ENCODE results near the gene C9orf43.

C9orf43 gene

DNA sequence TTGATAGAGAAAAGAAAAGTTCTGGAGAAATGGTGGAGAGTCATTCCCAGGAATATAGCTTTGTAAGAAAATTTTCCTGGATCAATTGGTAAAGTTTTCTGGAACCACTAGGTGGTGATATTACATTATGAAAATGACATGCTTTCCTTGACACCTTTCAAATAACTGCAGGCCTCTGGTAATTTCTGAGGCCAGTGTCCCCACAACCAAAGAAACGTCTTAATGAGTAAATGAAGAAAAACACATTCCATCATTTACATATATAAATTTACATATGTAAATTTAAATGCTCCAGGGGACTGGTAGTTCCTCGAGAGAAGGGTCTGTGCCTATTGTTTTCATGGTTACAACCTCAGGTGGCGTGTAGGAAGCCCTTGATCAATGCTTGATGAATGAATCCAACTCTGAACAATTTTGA lies 35.8 kb downstream of the C9orf43 start:
- Histone ChIP-seq H3K27ac (peak overlapping the region; percentile 14 to 16), H3K4me3 (no peak overlapping the region)
- TF ChIP-seq, protein P1, sequence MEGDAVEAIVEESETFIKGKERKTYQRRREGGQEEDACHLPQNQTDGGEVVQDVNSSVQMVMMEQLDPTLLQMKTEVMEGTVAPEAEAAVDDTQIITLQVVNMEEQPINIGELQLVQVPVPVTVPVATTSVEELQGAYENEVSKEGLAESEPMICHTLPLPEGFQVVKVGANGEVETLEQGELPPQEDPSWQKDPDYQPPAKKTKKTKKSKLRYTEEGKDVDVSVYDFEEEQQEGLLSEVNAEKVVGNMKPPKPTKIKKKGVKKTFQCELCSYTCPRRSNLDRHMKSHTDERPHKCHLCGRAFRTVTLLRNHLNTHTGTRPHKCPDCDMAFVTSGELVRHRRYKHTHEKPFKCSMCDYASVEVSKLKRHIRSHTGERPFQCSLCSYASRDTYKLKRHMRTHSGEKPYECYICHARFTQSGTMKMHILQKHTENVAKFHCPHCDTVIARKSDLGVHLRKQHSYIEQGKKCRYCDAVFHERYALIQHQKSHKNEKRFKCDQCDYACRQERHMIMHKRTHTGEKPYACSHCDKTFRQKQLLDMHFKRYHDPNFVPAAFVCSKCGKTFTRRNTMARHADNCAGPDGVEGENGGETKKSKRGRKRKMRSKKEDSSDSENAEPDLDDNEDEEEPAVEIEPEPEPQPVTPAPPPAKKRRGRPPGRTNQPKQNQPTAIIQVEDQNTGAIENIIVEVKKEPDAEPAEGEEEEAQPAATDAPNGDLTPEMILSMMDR (IDR thresholded peaks at IDR 0.05), result peak; percentile 51
- DNase-seq (ENCODE audit: low spot score), result no peak

DNA sequence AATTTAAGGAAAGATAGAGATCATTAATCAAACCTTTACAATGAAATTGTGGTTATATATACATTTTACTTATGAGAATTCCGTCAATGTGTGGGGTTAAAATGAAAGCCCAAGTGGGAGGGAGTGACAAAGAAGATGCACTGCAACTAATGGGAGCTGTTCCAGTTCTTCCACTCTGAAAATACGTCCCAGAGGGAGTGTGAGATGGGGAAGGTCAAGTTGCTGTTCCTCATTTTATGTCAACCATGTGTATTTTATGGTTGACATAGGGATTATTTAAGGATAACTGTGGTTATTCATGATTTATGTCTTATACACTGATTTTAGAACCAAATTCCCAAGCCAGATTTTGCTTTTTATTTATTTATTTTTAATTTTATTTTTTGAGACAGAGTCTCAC lies 38.8 kb downstream of the C9orf43 start:
- Histone ChIP-seq H3K27ac (peak overlapping the region in 1 of 2 donors; percentile 60), H3K4me3 (no peak overlapping the region)
- no peak for DNase-seq (ENCODE audit: low spot score)
- TF ChIP-seq, protein P1 (IDR thresholded peaks at IDR 0.05), result no peak

DNA sequence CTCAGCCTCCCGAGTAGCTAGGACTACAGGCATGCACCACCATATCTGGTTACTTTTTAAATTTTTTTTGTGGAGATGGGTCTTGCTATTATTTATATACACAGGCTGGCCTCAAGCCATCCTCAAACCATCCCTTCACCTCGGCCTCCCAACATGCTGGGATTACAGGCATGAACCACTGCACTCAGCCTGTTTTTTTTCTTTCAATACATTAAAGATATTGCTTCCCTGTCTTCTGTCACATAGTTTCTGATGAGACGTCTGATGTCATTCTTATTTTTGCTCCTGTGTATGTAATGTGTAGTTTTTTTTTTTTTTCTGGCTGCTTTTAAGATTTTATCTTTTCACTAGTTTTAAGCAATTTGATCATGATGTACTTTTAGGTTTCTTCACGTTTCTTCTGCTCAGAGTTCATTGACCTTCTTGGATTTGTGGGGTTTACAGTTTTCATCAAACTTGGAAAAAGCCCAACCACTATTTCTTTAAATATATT lies 41.6 kb downstream of the C9orf43 start:
- TF ChIP-seq, protein P1 (IDR thresholded peaks at IDR 0.05), result no peak
- DNase-seq (ENCODE audit: low spot score), result no peak
- no peak overlapping the region for H3K4me3 ChIP-seq
- peak overlapping the region; percentile 15 to 55 for H3K27ac ChIP-seq

DNA sequence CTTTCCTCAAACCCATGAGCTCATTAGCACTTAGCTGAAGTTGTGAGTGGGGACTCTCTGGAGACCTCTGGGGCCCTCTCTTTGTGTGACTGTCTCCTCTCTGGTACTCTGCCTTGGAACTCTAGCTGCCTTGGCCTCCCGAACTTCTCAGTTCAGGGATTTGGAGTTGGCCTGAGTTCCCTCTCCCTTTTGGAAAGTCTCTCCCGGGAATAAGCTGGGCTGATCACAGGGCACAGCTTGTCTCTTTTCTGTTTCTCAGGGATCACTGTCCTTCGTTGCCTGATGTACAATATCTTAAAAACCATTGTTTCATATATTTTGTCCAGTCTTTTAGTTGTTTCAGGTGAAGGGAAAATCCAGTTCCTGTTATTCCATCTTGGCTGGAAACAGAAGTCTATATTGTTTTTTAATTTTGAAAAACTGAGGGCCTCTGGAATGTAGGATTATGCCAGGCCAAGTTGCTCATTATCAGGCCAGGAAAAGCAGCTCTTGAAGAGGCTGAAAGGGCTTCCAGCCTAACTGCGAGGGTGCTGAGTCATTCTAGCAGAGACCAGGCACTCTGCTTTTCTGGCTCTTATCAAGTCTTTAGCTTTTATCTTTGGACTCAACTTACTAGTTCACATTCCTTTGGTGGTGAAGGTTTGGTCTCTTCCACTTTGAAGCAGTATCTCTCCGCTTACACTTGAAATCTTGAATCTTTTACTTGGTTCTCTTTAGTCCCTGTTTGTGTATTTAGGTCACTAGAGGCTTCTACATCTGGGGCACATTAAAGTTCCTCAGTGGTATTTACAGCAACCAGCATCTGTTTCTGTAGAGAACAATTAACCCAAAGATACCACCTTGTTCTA lies 44.6 kb downstream of the C9orf43 start:
- DNase-seq (ENCODE audit: low spot score), result peak; percentile 84
- no peak overlapping the region for H3K4me3 ChIP-seq
- TF ChIP-seq, protein P1 (IDR thresholded peaks at IDR 0.05), result no peak
- peak overlapping the region; percentile 88 to 93 for H3K27ac ChIP-seq

DNA sequence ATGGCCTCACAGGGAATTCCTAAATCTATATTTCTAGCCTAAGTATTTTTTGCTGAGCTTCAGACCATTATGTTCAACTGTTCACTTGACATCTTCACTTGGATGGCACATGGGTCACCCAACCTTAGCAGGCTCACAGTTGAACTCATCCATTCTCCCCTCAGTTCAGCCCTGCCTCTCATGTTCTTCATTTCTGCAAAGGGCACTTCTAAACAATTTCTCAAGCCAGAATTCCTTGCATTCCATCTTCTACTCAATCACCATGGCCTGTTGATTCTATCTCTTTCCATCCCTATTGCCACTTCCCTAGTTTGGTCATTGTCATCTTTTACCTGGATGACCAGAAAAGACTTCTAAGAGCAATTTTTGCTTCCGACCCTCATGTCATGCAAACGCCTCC lies 45.7 kb downstream of the C9orf43 start:
- TF ChIP-seq, protein P1 (IDR thresholded peaks at IDR 0.05), result no peak
- DNase-seq (ENCODE audit: low spot score), result no peak

DNA sequence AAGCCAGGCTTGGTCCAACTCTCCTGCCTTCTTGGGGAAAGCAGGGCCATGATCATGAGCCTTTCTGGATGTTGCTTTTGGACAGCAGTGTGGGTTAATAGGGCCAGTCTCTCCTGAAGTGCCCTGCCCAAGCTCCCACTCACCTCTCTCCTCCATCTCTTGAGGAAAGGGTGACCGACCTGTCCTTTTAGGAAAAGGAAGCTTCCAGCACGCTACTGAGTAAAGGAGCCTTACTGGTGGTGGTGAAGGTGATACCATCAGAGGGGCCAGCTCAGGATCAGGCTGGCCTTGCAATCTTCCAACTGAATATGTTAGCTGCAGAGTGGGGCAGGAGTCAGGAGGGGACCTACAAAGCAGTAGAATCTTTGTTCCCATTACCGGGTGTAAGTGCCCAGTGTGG lies 50.7 kb downstream of the C9orf43 start:
- DNase-seq (ENCODE audit: low spot score), result peak; percentile 52
- TF ChIP-seq, protein P1 (IDR thresholded peaks at IDR 0.05), result no peak
- H3K4me3 ChIP-seq, result no peak overlapping the region
- H3K27ac ChIP-seq, result no peak overlapping the region

More for the DNA sequence above, 45.7 kb downstream of the C9orf43 start:
- Histone ChIP-seq H3K27ac (peak overlapping the region; percentile 88 to 93), H3K4me3 (no peak overlapping the region)

DNA sequence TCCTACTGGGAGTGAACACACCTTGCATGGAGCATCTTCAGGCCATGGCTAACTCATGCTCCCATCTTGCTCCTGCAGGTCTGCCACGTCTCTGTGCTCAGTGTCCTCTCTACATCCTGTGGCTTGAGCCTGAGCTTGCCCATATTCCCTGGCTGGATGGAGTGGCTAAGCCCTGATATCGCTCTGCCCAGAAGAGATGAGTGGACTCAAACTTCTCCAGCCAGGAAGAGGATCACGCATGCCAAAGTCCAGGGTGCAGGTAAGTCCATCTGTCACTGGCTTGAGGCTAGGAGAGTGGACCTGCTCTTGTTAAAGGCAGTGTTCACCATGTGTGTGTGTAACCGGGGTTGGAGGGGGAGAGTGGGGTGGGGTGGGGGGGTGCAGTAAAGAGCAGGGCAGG lies 51.4 kb downstream of the C9orf43 start:
- no peak overlapping the region for H3K4me3 ChIP-seq
- TF ChIP-seq, protein P1 (IDR thresholded peaks at IDR 0.05), result no peak
- DNase-seq (ENCODE audit: low spot score), result peak; percentile 50
- no peak overlapping the region for H3K27ac ChIP-seq

Data from coronary artery (tissue), 2 donors.